Measurements from ENCODE around the gene KCNC1.

KCNC1 gene

DNA sequence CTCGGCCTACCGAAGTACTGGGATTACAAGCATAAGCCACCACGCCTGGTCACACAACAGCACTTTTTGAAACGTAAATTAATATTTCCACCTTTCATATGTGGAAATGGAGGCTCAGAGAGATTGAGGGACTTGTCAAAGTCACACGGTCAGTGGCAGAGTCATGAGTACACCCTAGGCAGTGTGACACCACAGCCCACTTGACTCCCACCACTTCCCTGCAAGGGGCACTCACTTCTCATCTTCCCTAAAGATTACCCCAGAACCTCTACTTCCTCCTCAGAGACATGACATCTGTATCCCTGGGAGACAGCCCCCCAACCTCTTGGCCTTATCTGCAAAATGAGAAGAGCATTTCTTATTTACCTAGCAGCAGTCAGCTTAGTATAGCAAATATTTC lies 31.7 kb upstream of the KCNC1 start:
- no peak overlapping the region for H3K27ac ChIP-seq
- TF ChIP-seq, protein P1, sequence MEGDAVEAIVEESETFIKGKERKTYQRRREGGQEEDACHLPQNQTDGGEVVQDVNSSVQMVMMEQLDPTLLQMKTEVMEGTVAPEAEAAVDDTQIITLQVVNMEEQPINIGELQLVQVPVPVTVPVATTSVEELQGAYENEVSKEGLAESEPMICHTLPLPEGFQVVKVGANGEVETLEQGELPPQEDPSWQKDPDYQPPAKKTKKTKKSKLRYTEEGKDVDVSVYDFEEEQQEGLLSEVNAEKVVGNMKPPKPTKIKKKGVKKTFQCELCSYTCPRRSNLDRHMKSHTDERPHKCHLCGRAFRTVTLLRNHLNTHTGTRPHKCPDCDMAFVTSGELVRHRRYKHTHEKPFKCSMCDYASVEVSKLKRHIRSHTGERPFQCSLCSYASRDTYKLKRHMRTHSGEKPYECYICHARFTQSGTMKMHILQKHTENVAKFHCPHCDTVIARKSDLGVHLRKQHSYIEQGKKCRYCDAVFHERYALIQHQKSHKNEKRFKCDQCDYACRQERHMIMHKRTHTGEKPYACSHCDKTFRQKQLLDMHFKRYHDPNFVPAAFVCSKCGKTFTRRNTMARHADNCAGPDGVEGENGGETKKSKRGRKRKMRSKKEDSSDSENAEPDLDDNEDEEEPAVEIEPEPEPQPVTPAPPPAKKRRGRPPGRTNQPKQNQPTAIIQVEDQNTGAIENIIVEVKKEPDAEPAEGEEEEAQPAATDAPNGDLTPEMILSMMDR (IDR thresholded peaks at IDR 0.05), result no peak
- no peak for TF ChIP-seq ZFX (IDR thresholded peaks at IDR 0.05; ENCODE audit: borderline replicate concordance)

GRCh38 chr11:17703951-17704350 lies 30.6 kb upstream of the KCNC1 start:
- H3K27ac ChIP-seq, result no peak overlapping the region
- TF ChIP-seq, protein P1 (IDR thresholded peaks at IDR 0.05), result no peak
- TF ChIP-seq ZFX (IDR thresholded peaks at IDR 0.05; ENCODE audit: borderline replicate concordance), result no peak

GRCh38 chr11:17707830-17708229 lies 26.8 kb upstream of the KCNC1 start:
- H3K27ac ChIP-seq, result no peak overlapping the region
- no peak for TF ChIP-seq ZFX (IDR thresholded peaks at IDR 0.05; ENCODE audit: borderline replicate concordance)
- TF ChIP-seq, protein P1 (IDR thresholded peaks at IDR 0.05), result no peak

DNA sequence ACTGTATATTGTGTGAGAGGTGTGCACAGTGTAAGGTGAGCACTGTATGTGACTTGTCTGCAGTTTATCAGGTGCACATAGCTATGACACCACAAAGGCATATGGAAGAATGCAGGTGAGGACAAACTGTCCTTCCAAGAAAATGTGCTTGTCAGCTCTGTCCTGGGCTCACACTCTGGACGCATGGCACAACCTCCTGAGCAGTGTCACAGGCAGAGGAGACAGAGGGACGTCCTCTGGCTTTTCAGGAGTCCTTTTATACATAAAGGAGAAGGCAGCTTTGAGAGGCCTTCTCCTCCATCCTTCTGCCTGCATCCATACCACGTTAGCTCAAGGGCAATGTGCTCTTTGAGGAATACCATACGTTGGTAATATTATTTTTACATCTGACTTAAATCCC lies 22.7 kb upstream of the KCNC1 start:
- TF ChIP-seq, protein P1 (IDR thresholded peaks at IDR 0.05), result no peak
- no peak for TF ChIP-seq ZFX (IDR thresholded peaks at IDR 0.05; ENCODE audit: borderline replicate concordance)
- no peak overlapping the region for H3K27ac ChIP-seq

- H3K27ac ChIP-seq, result no peak overlapping the region
- no peak for TF ChIP-seq ZFX (IDR thresholded peaks at IDR 0.05; ENCODE audit: borderline replicate concordance)
- TF ChIP-seq, protein P1 (IDR thresholded peaks at IDR 0.05), result no peak
These were observed 20.7 kb upstream of the KCNC1 start for GRCh38 chr11:17713851-17714250.

GRCh38 chr11:17714356-17714854 lies 20.2 kb upstream of the KCNC1 start:
- no peak overlapping the region for H3K27ac ChIP-seq
- TF ChIP-seq ZFX (IDR thresholded peaks at IDR 0.05; ENCODE audit: borderline replicate concordance), result no peak
- TF ChIP-seq, protein P1 (IDR thresholded peaks at IDR 0.05), result no peak

DNA sequence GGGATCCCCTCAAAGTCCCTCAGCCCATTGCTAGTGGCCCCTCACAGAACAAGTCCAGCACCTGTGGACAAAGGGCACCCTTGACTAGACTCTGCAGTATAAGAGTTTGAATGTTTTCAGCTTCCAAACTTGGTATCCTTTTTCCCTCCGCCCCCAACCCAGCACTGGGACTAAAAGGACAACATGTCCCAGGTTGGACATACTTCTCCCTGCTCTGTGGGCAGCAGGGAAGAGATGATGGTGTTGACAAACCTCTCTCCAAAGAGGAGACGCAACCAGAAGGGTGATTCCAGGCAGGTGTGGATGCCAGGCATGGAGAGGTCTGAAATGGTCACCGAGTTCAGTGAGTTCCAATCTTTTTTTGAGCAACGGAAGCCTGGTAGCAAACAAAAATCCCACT lies 19.7 kb upstream of the KCNC1 start:
- no peak for TF ChIP-seq ZFX (IDR thresholded peaks at IDR 0.05; ENCODE audit: borderline replicate concordance)
- TF ChIP-seq, protein P1 (IDR thresholded peaks at IDR 0.05), result no peak
- no peak overlapping the region for H3K27ac ChIP-seq
